ENCODE data around the gene MTERF4.

Gene MTERF4

DNA sequence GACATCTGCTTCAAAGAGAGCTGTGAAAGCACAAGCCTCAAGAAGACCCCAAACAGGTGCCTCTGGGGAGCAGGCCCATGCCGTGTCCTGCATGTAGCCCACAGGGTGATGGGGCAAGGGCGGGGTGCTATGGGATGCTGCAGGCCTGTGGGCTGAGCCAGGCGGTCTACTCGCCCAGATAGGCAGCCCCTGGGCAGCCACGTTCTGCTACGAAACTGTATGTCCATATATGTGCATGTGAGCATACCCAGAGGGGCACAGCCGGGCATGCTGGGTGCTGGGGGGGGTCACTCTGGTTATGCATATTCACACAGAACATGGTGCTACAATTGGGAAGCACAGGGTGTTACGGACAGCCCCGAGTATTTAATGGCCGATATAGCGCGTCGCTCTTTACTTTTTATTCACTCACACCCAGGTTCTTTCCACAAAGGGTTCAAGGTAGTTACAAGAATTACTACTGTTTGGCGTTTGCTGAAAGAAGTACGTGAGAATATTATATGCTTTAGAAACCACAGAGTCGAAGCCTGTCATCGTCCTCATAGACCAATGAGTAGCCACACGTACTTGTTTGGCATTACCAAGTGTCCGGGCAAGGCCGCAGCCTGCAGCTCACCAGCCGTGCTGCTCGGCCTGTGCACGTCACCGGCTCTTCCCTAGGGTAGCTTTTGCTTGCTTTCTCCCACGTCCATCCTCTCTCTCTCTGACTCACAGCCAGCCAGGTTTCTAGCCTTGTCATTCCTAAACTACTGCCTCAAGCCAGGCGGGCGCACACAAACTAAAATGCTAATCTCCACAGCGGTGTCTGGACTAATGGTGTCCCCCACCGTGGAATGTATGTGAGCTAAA lies 14.4 kb downstream of the MTERF4 start:
- no peak for DNase-seq

DNA sequence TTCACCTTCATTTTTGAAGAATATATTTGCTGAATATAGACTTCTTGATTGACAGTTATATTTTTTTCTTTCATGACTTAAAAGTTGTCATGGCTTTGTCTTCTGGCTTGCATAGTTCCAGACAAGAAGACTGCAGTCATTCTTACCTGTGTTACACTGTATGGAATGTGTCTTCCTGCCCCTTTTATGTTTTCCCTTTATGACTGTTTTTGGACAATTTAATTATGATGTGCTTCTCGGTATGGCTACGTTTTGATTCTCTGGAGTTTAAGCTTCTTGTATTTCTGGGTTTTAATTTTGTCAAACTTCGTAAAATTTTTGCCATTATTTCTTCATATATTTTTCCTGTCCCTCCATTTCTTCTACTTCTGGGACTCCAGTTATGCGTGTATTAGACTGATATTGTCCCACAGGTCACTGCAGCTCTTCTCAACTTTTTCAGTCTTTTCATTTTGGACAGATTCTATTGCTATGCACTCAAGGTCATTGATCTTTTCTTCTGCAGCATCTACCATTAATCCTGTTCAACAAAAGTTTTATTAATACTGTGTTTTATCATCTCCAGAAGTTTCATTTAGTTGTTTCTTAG lies 17.1 kb downstream of the MTERF4 start:
- DNase-seq: no peak

DNA sequence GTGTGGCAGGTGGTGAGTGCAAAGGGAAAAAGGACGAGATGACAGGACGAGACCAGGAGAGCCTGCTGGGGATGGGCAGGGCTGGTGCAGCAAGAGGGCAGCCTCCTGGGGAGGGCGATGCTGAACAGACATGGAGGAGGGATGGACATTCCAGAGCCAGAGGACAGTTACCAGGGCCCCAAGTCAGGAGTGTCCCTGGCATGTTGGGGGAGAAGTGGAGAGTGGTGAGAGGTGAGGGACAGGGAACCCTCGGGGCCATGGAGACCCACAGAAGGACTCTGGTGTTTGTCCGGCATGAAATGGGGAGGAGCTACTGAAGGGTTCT lies 19.0 kb downstream of the MTERF4 start:
- no peak for DNase-seq

DNA sequence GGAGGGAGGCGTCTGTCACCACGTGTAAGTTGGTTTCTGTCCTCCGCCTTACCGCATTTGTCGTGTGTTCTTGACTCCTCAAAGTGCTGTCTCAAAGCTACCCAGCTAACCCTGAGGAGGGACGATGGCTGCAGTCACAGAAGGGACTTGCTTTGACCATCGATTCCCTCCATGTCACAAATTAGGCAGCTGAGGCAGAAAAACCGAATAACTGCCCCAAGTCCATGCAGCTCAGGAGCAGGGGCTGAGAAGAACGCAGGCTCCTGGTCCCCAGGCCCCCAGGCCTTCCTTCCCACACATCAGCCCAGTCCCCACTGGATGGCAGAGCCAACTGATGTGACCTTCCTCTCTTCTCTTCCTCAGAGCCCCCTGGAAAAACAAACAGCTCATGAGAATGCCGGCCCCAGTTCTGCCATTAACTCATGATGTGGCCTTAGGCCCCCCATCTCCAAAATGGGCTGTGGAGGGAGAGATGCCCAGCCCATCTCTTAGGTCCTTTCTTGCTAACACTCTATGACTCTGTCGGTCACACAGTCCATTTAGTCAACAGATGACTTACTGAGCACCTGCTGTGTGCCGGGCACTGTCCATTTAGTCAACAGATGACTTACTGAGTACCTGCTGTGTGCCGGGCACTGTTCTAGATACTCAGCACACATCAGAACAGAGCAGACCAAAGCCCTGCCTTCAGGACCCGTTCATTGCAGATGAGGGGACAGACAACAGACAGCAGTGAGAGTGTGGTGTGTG lies 19.6 kb downstream of the MTERF4 start:
- DNase-seq: no peak

DNA sequence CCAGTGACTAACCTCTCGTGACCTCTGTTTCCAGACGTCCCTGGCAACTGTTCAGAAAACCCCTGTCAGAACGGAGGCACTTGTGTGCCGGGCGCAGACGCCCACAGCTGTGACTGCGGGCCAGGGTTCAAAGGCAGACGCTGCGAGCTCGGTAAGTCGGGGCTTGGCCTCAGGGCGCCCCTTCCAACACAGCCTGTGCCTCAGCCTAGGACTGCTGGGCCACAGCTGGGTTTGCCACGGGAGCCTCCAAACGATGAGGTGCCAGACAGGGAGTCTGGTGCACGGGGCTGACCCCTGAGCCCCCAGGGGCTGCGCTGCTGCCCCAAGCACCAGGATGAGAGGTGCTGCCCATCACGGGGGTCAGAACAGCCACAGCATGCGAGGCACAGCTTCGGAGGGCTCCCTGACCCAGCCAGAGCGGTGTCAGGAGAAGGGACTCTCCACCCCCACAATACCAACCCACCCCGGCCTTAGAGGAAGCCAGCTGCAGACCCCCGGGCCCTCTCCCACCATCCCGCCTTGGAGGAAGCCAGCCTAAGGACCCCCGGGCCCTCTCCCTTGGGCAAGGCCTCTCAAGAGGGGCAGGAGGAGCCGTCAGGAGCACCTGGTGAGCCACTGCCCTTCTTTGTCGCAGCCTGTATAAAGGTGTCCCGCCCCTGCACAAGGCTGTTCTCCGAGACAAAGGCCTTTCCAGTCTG lies 20.3 kb downstream of the MTERF4 start:
- no peak for DNase-seq

DNA sequence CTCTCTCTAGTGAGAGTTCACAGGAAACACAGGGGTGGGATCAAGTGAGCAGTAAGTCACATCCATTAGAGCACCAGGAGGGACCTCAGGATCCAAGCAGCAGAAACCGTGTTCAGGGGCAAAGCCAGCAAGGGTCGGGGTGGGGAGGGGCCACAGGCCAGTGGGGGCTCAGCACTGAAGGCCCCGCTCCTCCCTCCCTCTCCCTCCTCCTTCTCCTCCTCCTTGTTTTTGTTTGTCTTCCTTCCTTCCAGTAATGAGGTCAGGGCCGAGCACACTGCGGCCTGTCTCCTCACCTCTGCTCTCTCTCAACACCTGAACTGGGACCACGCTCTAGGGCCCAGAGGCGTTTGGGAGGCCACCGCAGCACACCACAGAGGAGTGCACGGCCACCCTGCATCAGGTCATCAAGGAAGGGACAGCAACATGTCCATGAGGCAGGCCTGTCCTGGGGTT lies 20.9 kb downstream of the MTERF4 start:
- no peak for DNase-seq

DNA sequence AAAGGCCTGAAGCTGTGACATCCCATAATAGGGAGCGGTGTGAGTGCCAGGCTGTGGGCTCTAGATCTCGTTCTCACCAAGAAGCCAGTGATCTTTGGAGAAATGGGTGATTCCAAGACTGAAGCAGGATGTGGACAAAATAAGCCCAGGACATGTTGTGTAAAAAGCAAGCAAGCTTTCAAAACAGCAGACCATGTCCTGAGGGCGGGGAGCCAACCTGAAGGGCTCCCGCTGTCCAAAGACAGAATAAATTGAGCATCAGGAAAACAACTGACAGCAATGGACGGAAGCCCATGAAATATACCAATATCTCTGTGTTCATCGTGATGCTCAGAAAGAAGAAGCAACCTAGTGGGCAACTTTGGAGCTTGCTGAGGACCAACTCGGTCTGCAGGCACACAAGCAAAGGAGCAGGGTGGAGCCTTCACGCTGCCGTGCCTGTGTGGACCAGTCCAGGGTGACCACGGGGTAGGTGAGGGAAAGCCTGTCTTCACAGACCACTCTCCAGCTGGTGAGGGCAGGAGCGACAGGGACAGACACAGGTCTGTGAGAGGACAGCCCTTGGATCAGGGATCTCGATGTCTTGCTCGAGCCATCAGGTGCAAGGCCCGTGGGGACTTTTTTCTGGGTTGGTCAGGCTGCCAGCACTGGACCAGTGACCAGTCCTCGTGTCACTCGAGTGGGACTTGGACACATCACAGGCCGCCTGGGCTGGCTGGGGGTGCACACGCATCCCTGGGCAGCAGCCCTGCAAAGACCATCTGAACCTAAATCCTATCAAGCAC lies 21.5 kb downstream of the MTERF4 start:
- DNase-seq: no peak

DNA sequence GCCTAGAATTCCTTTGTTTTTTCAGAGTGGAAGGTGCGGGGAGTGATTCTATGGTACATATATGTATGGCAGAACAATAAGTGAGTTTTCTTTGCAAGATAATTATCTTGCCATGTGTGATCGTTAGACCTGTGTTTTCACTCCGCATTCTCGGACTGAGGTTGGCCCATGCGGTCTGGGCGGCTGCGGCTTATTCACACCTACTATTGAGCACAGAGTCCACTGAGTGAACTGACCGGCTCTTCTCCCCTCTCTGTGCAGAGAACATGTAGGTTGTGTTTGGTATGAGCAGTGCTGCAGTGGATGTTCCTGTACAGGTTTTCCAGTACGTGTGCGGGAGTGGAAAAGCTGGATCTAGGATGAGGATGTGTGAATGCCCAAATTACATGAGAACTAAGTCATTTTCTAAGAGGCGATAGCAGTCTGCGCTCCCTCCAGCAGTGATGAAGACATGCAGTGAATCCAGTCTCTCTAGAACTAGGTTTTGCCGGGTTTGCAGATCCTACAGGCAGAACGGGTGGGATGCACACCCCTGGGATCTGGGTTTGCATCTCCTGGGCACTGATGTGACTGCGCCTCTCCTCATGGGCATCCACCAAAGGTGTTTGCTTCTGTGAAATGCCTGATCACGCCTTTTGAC lies 27.1 kb downstream of the MTERF4 start:
- no peak for DNase-seq

DNA sequence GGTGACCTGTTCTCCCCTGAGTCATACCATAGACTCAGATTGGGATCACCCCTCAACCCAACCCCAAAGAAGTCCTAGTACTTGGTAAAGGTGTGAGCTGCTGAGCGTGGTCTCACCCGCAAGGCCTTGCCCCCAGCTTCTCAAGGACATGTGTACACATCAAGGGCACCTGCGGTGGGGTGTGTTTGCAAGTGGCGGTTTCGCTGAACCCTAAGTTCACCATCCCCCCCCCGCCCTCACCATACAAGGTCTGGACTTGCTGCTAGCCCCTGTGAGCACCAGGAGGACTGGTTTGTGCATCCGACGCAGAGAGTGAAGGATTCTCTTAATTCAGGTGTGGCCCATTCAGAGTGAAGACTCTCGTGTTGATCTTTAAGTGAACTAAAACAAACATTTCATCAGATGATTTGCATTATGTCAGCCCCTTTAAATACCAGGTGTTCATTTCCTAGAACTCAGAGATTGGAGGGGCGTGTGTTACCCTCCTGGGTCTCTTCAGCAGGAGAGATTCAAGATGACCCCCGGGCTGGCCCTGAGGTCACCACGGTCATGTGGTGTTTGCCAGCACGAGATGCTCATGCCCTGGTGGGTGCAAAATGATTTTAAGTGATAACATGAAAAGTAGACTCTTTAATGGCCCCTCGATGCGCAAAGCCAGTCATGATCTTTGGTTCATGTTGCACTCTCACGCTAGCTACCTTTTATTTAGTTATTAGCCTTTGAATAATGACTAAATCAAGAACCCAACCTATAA lies 27.8 kb downstream of the MTERF4 start:
- DNase-seq: no peak

DNA sequence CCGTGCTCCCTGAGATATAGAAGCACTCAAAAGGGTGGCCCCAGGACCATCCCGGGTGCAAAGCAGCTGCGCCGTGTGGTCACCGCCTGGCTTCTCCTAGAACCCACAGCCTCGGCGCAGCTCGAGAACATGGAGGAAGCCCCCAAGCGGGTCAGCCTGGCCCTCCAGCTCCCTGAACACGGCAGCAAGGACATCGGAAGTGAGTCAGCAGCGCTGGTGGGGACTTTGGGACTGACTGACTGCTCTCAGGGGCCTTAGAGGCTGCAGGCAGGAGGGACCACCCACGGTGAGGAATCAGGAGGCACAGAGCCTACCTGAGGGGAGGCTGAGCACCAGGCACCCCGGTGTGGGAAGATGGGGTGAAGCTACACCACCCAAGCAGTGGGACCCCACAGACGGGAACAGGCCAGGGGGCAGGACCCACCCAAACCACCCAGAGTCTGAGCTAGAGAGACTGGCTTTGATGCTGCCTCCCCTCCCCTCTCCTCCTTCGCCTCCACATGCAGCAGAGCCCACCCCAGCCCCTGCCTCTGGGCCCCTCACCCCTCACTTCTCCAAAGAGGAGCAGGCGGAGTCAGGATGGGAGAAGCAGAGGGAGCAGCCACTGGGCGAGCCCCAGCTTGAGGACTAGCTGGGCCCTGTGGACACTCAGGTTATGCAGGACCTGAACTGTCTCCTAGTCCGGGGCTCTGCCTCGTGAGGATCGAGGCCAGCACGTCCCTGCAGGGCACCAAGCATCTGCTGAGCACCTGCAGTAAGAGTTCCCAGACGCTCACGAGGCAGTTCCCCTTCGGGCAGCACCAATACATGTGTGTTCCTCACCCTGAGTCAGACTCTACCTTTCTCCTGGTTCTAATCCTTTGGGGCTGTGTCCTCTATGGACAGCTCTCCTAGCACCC lies 28.7 kb downstream of the MTERF4 start:
- DNase-seq: no peak

DNA sequence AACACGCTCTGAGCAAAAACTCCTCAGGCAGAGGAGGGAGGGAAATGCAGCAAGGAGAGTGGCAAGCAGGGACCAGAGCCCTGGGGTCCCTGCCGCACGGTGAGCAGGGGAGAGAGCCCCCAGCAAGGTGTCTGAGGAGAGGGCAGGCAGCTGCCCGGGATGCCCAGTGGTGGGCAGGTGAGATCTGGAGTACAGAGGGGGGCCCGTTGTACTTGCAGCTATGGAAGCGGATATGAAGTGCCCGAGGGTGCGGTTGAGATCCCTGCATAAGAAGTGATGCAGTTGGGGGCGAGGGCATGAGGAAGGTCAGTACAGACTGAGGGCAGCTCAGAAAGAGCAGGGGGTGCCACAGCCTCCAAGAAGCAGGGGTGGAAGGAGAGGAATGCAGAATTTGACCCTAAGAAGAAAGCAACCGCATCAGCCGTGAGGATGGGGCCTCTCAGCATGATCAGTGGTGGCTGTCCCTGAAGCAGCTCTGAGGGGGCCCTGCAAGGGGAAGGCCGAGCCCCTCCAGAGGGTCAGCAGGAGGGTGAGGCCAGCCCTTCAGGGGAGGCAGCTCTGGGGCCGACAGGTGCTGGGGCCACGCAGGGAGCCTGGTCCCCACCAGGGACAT lies 29.4 kb downstream of the MTERF4 start:
- DNase-seq: no peak

DNA sequence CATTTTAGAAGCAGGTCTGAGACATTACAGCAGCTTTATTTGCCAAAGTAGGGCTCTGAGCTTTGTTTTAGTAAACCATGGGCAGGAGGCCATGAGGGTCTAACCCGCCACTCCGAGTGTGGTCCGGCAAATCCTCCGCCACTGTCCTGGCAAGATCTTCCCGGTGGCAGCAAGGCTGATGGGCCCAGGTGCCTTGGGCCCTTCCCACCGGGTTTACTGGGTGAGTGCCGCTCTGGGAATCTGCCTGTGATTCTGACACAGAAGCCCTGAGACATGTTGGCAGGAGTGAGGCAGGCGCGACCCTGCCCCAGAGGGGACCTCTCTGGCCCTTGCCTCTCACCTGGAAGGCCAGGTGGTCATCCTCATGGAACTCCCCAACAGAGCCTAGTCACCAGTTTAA lies 29.9 kb downstream of the MTERF4 start:
- no peak for DNase-seq

DNA sequence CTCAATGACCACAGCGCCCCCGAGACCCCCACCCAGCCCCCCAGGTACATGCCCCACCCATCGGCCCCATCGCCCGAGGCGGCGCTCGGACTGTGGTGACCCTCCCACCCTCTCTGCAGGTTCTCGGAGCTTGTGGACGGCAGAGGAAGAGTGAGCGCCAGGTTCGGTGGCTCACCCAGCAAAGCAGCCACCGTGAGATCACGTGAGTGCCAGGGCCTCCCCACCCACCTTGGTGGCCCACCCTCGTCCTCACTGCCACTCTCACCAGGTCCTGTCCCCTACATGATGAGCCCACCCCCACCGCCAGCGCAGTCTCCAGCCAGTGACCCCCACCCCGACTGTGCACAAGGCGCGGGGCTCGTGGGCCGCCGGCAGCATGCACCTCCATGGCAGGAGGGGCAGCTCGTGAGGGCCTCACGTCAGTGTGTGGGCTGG lies 30.4 kb downstream of the MTERF4 start:
- no peak for DNase-seq

DNA sequence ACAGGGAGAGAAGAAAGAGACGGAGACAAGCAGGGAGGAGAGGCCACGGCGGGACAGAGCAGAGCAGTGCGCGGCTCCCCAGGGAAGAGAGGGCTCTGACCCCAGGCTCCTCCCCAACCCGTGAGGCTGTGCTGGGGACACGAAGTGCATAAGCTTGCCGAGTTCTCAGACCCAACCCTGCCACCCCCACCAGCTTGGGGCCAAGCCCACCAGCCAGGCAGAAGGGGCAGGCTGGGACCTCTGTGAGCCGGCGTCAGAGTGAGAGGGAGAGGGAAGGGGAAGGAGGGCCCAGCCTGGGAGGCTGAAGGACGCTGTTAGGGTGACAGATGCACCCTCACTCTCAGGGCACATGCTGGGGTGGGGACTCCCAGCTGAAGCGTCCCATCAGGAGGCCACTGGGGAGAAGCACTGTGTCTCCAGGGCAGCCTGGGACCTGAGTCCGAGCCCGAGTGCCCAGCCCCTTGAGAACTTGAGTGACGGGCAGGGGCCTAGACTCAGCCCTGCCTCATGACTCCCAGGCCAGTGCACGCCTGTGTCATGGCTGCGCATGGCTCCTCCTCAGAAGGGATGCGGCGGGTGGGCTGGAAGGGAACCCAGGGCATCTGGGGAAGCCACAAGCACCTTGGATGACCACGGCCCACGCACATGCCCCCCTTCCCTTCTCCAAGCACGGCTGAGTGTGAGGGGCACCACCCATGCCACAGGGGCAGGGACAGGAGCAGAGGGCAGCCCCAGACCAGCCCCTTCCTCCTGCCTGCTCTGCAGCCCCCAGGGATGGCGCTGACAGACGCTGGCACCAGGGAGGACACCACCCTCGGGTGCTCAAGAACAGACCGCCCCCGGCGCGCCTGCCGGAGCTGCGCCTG lies 31.0 kb downstream of the MTERF4 start:
- no peak for DNase-seq

DNA sequence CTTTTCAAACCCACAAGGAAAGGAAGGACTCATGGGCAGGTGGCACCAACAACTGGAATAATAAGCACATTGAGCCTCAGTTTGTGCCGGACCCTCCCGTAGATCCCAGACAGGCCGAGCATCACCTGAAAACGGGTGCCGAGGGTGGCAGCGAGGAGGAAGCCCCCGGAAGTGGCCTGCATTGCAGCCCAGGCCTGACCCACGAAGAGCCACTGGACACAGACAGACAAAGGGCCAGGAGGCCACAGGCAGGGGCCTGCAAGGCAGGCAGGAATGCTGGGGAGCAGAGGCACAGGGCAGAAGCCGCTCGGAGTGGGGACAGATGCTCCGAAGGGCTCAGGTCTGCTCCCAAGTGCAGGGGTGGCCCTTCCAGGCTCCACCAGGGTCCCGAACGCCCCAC lies 31.7 kb downstream of the MTERF4 start:
- no peak for DNase-seq

DNA sequence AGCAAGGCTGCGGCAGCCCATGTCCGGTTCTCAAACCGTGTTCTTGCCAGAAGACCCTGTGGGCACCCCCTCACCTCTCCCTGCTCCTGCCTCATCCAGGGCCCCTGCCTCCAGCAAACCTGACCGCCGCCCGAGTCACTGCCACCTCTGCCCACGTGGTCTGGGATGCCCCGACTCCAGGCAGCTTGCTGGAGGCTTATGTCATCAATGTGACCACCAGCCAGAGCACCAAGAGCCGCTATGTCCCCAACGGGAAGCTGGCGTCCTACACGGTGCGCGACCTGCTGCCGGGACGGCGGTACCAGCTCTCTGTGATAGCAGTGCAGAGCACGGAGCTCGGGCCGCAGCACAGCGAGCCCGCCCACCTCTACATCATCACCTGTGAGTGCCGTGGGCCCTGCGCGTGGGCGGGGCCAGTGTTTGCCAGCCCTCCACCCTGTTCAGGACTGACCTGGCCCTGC lies 32.2 kb downstream of the MTERF4 start:
- DNase-seq: no peak

DNA sequence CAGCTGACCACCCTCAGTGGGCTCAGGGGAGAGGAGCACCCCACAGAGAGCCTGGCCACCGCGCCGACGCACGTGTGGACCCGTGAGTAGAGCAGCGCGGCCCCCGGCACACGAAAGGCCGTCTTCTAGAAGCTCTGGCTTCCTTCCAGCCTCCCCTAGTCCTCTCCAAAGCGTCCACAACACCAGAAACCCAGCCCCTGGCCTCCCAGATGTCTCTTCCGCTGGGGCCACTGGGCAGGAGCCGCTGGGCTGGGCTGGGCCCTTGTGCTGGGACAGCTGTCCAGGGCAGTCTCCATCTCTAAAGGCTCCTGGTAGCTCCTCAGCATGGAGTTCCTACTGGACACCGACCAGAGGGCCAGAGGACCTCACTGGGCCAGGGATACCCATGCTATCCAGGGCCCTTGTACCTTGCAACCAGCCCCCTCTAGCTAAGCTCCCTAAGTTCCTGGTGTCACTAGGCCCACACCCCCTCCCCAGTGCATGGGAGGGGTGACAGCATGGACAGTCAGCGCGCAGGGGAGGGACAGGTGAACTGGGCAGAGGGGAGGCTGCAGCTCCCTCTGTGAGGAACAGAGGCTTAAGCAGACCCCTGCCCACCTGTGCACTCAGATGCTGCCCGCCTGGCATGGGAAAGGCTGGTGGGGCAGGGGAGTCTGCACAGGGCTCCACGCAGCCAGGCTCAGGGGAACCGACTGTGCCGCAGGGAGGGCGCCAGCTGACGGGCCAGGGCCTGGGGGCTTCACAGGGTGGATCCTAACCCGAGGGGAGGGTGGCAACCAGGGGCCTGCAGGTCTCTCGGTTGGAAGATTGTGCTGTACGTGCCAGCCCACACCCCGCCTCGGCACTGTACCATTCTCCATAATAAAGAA lies 32.9 kb downstream of the MTERF4 start:
- DNase-seq: no peak
